Endothelial cell (in vitro differentiated cells): ENCODE data around the gene THEMIS. TPM values are rescaled to one million over a fixed set of nuclear protein-coding genes. Genes with fewer than 3 reads are reported as not detected.
"Not testable (repeated sequence)": the region's sequence is repeated elsewhere in the genome, so short reads cannot be mapped to it uniquely, and the experiment has no call there.

ENCODE experiments used
- DNase-seq: peaks from one replicate; pipeline ENCODE4 v3.0.0; 2021; ENCODE audit warnings: low spot score
- H3K27ac Mint-ChIP-seq: one replicate; pipeline ENCODE4 v1.8.0; 2021; ENCODE audit warnings: mixed read lengths, inconsistent platforms; ENCODE audit not compliant: unreplicated experiment
- H3K27me3 Mint-ChIP-seq: one replicate; pipeline ENCODE4 v1.8.0; 2021; ENCODE audit warnings: mild to moderate bottlenecking, moderate library complexity, mixed read lengths, inconsistent platforms; ENCODE audit not compliant: unreplicated experiment
- H3K36me3 Mint-ChIP-seq: one replicate; pipeline ENCODE4 v1.8.0; 2021; ENCODE audit warnings: mild to moderate bottlenecking, low read depth, mixed read lengths, inconsistent platforms; ENCODE audit not compliant: unreplicated experiment
- H3K4me1 Mint-ChIP-seq: one replicate; pipeline ENCODE4 v1.8.0; 2021; ENCODE audit warnings: mild to moderate bottlenecking, mixed read lengths, inconsistent platforms; ENCODE audit not compliant: unreplicated experiment
- H3K4me3 Mint-ChIP-seq: one replicate; pipeline ENCODE4 v1.8.0; 2021; ENCODE audit warnings: mild to moderate bottlenecking, mixed read lengths, inconsistent platforms; ENCODE audit not compliant: unreplicated experiment
- H3K9me3 Mint-ChIP-seq: one replicate; pipeline ENCODE4 v1.8.0; 2021; ENCODE audit warnings: mixed read lengths, inconsistent platforms; ENCODE audit not compliant: unreplicated experiment
- CTCF ChIP-seq: fragments of 200-600 bp; sonication (generic); IDR thresholded peaks from one replicate; pipeline ENCODE4 v1.5.0; 2021; ENCODE audit warnings: antibody characterized with exemption; ENCODE audit not compliant: unreplicated experiment
- total RNA-seq: library from RNA; stranded (reverse); fragmentation: NEBNext Ultra II Directional; extraction: Animal tissue kit (Norgen Biotek cat#: 25700); gene quantifications from one replicate; pipeline ENCODE4 v1.2.1, GENCODE V29; 2021; ENCODE audit not compliant: unreplicated experiment

The THEMIS gene
- total RNA-seq, 1 donor from 2014 or later, result not detected

GRCh38 chr6:127886603-127887002 is 14.3 kb downstream of the THEMIS start:
- DNase-seq, result no peak
- TF ChIP-seq CTCF, result no peak
- no peaks in the 10 kb centered on the region for H3K36me3 Mint-ChIP-seq
- no peaks in the 10 kb centered on the region for H3K4me1 Mint-ChIP-seq
- H3K9me3 Mint-ChIP-seq, result no peaks in the 10 kb centered on the region
- H3K27me3 Mint-ChIP-seq, result no peaks in the 10 kb centered on the region
- H3K4me3 Mint-ChIP-seq, result no peak overlapping the region
- H3K27ac Mint-ChIP-seq, result no peak overlapping the region

- TF ChIP-seq CTCF, result no peak
- Mint-ChIP-seq H3K4me1 (no peaks in the 10 kb centered on the region), H3K27me3 (no peaks in the 10 kb centered on the region), H3K9me3 (no peaks in the 10 kb centered on the region), H3K27ac (no peak overlapping the region), H3K4me3 (no peak overlapping the region), H3K36me3 (no peaks in the 10 kb centered on the region)
- no peak for DNase-seq
Measured at GRCh38 chr6:127884134-127884533, 16.7 kb downstream of the THEMIS start.

GRCh38 chr6:127881949-127882348 is 18.9 kb downstream of the THEMIS start:
- not testable (repeated sequence) for H3K27ac Mint-ChIP-seq, DNase-seq, H3K4me1 Mint-ChIP-seq, H3K36me3 Mint-ChIP-seq, H3K9me3 Mint-ChIP-seq, H3K27me3 Mint-ChIP-seq, H3K4me3 Mint-ChIP-seq

GRCh38 chr6:127880429-127880828 is 20.4 kb downstream of the THEMIS start:
- DNase-seq, result no peak
- Mint-ChIP-seq H3K36me3 (no peaks in the 10 kb centered on the region), H3K27ac (no peak overlapping the region), H3K9me3 (no peaks in the 10 kb centered on the region), H3K4me3 (no peak overlapping the region), H3K4me1 (no peaks in the 10 kb centered on the region), H3K27me3 (no peaks in the 10 kb centered on the region)
- no peak for TF ChIP-seq CTCF

- Mint-ChIP-seq H3K4me1 (no peaks in the 10 kb centered on the region), H3K27me3 (no peaks in the 10 kb centered on the region), H3K27ac (no peak overlapping the region), H3K9me3 (no peaks in the 10 kb centered on the region), H3K4me3 (no peak overlapping the region), H3K36me3 (no peaks in the 10 kb centered on the region)
- DNase-seq, result peak; percentile 51
- no peak for TF ChIP-seq CTCF
Measured at GRCh38 chr6:127879685-127880084, 21.2 kb downstream of the THEMIS start.

GRCh38 chr6:127878115-127878514 is 22.7 kb downstream of the THEMIS start:
- H3K4me1 Mint-ChIP-seq, result no peaks in the 10 kb centered on the region
- H3K27ac Mint-ChIP-seq, result no peak overlapping the region
- H3K9me3 Mint-ChIP-seq, result no peaks in the 10 kb centered on the region
- TF ChIP-seq CTCF, result no peak
- H3K4me3 Mint-ChIP-seq, result no peak overlapping the region
- H3K36me3 Mint-ChIP-seq, result no peaks in the 10 kb centered on the region
- no peak for DNase-seq
- H3K27me3 Mint-ChIP-seq, result no peaks in the 10 kb centered on the region
